Measurements from ENCODE around the gene NCKAP5L. TPM values are rescaled to one million over a fixed set of nuclear protein-coding genes. Genes with fewer than 3 reads are reported as not detected.

Gene NCKAP5L
- total RNA-seq, 2 donors from 2014 or later: 21.2 to 24.1 TPM

DNA sequence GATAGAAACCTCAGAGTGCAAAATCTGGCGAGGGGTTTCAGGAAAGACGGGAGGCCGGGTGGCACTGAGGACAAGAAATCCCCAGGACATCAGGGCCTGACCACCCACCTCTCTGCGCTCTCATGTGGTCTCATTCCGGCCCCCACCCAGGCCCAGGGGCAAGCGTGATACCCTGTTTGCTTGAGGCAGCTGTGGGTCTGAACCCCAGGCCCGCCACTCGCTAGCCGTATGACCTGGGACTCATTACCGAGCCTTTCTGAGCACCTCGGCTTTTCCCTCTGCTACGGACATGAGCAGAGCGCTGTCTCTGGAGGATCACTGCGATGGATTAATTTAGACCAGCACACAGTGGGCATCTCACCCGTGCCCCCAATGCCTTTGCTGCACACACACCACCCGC lies 40.2 kb upstream of the NCKAP5L start:
- peak; percentile 39 for DNase-seq
- H3K27ac Mint-ChIP-seq: no peak overlapping the region

DNA sequence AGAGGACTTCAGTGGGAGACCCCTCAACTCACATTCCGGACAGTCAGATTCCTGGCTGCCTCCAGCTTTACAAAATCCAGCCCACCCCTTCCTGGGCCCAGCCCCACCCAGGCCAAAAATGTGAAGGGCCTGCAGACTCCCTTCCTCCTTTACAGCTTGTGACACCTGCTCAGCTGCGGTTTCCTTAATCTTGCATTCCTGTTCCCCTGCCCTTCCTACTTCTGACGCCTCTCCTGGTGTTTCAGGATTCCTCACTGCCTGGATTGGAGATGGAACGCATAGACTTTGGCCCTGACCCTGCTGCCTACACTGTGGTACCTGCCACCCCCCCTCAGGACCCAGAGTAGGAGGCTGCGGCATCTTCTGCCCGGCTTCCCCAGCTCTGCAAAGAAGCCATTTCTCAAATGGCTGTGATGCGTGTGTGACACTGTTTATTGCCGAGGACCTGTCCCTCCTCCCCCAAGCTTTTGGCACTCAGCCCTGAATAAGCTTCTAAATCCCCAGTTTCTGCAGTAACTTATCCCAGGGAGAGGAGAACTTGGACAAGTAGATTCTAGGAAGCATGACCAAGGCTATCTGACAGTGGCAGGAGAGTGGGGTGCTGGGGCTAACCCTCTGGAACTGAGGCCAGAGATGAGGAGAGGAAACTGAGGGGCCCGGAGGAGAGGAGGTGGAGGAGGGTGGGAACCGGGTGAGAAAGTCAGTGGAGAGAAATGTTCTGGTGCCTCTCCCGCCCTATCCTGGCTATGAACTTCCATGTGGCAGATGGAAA lies 39.5 kb upstream of the NCKAP5L start:
- no peak overlapping the region for H3K4me3 Mint-ChIP-seq
- H3K4me1 ChIP-seq (ENCODE audit: control insufficient read depth, insufficient read depth, low read length): no peaks in the 10 kb centered on the region
- H3K9ac ChIP-seq (ENCODE audit: extremely low read depth, low read length, poor library complexity, severe bottlenecking): no peak overlapping the region
- H3K4me3 ChIP-seq (ENCODE audit: low read length): no peak overlapping the region
- H3K36me3 ChIP-seq (ENCODE audit: control insufficient read depth, insufficient read depth, low read length): no peaks in the 10 kb centered on the region
- no peaks in the 10 kb centered on the region for H3K9me3 Mint-ChIP-seq
- no peaks in the 10 kb centered on the region for H3K36me3 Mint-ChIP-seq (ENCODE audit: low read depth)
- no peak for DNase-seq
- H3K27me3 ChIP-seq (ENCODE audit: control insufficient read depth, insufficient read depth, low read length, poor library complexity, severe bottlenecking): no peaks in the 10 kb centered on the region
- no peak overlapping the region for H3K27ac Mint-ChIP-seq
- peaks cover 34% of the 10 kb centered on the region for H3K27me3 Mint-ChIP-seq (ENCODE audit: insufficient read depth)
- H3K9me3 ChIP-seq (ENCODE audit: control insufficient read depth, low read length): no peaks in the 10 kb centered on the region
- WGBS, 2 experiments (ENCODE audit: insufficient coverage in 1 of 2, insufficient read length in 1 of 2): 80 to 84% methylated on average over 6 to 11 of the region's 11 CpGs
- TF ChIP-seq, protein P1, sequence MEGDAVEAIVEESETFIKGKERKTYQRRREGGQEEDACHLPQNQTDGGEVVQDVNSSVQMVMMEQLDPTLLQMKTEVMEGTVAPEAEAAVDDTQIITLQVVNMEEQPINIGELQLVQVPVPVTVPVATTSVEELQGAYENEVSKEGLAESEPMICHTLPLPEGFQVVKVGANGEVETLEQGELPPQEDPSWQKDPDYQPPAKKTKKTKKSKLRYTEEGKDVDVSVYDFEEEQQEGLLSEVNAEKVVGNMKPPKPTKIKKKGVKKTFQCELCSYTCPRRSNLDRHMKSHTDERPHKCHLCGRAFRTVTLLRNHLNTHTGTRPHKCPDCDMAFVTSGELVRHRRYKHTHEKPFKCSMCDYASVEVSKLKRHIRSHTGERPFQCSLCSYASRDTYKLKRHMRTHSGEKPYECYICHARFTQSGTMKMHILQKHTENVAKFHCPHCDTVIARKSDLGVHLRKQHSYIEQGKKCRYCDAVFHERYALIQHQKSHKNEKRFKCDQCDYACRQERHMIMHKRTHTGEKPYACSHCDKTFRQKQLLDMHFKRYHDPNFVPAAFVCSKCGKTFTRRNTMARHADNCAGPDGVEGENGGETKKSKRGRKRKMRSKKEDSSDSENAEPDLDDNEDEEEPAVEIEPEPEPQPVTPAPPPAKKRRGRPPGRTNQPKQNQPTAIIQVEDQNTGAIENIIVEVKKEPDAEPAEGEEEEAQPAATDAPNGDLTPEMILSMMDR (conservative IDR thresholded peaks at IDR 0.05): no peak
- H3K27ac ChIP-seq (ENCODE audit: low read depth, low read length): no peak overlapping the region
- H3K4me1 Mint-ChIP-seq: peaks cover 5% of the 10 kb centered on the region

More for the DNA sequence above, 40.2 kb upstream of the NCKAP5L start:
- Histone ChIP-seq H3K9me3 (ENCODE audit: control insufficient read depth, low read length) (no peaks in the 10 kb centered on the region), H3K27me3 (ENCODE audit: control insufficient read depth, insufficient read depth, low read length, poor library complexity, severe bottlenecking) (no peaks in the 10 kb centered on the region), H3K9ac (ENCODE audit: extremely low read depth, low read length, poor library complexity, severe bottlenecking) (no peak overlapping the region), H3K27ac (ENCODE audit: low read depth, low read length) (no peak overlapping the region), H3K4me3 (ENCODE audit: low read length) (no peak overlapping the region), H3K36me3 (ENCODE audit: control insufficient read depth, insufficient read depth, low read length) (no peaks in the 10 kb centered on the region), H3K4me1 (ENCODE audit: control insufficient read depth, insufficient read depth, low read length) (no peaks in the 10 kb centered on the region)
- WGBS, 2 experiments (ENCODE audit: insufficient coverage in 1 of 2, insufficient read length in 1 of 2): 94 to 95% methylated on average over 14 to 16 of the region's 16 CpGs
- Mint-ChIP-seq H3K9me3 (no peaks in the 10 kb centered on the region), H3K36me3 (ENCODE audit: low read depth) (no peaks in the 10 kb centered on the region), H3K4me3 (no peak overlapping the region), H3K27me3 (ENCODE audit: insufficient read depth) (peaks cover 34% of the 10 kb centered on the region), H3K4me1 (peaks cover 5% of the 10 kb centered on the region)
- TF ChIP-seq, protein P1 (conservative IDR thresholded peaks at IDR 0.05): no peak

GRCh38 chr12:49866859-49867569 lies 38.8 kb upstream of the NCKAP5L start:
- no peak overlapping the region for H3K27ac Mint-ChIP-seq
- Histone ChIP-seq H3K9me3 (ENCODE audit: control insufficient read depth, low read length) (no peaks in the 10 kb centered on the region), H3K4me3 (ENCODE audit: low read length) (no peak overlapping the region), H3K27ac (ENCODE audit: low read depth, low read length) (no peak overlapping the region), H3K36me3 (ENCODE audit: control insufficient read depth, insufficient read depth, low read length) (no peaks in the 10 kb centered on the region), H3K27me3 (ENCODE audit: control insufficient read depth, insufficient read depth, low read length, poor library complexity, severe bottlenecking) (no peaks in the 10 kb centered on the region), H3K4me1 (ENCODE audit: control insufficient read depth, insufficient read depth, low read length) (no peaks in the 10 kb centered on the region), H3K9ac (ENCODE audit: extremely low read depth, low read length, poor library complexity, severe bottlenecking) (no peak overlapping the region)
- no peak overlapping the region for H3K4me3 Mint-ChIP-seq
- peaks cover 5% of the 10 kb centered on the region for H3K4me1 Mint-ChIP-seq
- H3K9me3 Mint-ChIP-seq: no peaks in the 10 kb centered on the region
- peaks cover 34% of the 10 kb centered on the region for H3K27me3 Mint-ChIP-seq (ENCODE audit: insufficient read depth)
- 51 to 55% methylated on average over 6 to 19 of the region's 19 CpGs for WGBS, 2 experiments (ENCODE audit: insufficient coverage in 1 of 2, insufficient read length in 1 of 2)
- TF ChIP-seq, protein P1 (conservative IDR thresholded peaks at IDR 0.05): peak; percentile 95
- no peaks in the 10 kb centered on the region for H3K36me3 Mint-ChIP-seq (ENCODE audit: low read depth)
- DNase-seq: peak; percentile 98
